ENCODE results near the gene BBS1.

DNA sequence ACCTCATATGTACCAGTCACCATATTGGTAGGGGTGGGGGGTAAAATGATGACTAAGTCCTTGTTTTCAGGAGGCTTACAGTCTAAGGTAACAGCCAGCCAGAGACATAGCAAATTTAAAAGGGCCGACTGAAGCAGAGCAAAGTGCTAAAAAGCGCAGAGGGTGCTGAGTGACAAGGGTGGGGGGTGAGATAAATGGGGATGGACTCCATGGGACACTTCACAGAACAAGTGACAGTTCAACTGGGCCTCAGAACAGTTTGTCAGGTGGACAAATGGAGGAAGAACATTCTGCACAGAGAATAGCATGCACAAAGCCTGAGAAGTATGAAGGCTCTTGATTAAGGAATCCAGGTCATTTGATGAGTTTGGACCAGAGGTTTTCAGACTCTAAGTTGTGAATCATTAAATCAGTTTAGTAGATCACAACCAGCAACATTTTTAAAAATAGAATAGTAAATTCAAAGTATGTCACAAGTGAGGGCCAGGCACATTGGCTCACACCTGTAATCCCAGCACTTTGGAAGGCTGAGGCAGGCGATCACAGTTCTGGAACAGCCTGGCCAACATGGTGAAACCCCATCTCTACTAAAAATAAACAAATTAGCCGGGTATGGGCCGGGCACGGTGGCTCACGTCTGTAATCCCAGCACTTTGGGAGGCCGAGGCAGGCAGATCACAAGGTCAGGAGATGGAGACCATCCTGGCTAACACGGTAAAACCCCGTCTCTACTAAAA lies 14.0 kb downstream of the BBS1 start:
- TF ChIP-seq, protein P1, sequence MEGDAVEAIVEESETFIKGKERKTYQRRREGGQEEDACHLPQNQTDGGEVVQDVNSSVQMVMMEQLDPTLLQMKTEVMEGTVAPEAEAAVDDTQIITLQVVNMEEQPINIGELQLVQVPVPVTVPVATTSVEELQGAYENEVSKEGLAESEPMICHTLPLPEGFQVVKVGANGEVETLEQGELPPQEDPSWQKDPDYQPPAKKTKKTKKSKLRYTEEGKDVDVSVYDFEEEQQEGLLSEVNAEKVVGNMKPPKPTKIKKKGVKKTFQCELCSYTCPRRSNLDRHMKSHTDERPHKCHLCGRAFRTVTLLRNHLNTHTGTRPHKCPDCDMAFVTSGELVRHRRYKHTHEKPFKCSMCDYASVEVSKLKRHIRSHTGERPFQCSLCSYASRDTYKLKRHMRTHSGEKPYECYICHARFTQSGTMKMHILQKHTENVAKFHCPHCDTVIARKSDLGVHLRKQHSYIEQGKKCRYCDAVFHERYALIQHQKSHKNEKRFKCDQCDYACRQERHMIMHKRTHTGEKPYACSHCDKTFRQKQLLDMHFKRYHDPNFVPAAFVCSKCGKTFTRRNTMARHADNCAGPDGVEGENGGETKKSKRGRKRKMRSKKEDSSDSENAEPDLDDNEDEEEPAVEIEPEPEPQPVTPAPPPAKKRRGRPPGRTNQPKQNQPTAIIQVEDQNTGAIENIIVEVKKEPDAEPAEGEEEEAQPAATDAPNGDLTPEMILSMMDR (IDR thresholded peaks at IDR 0.05): no peak
- no peak for TF ChIP-seq POLR2A (IDR thresholded peaks at IDR 0.05)
